RWPE2 (cell line): ENCODE results near the gene NEDD4L.

Experiments used
- ATAC-seq: fragments of 200-7000 bp; cut with Tn5 transposase; 3 replicates; pipeline ENCODE4 v1.9.1; 2021; ENCODE audit warnings: low read depth
- DNase-seq: peaks from one replicate; pipeline ENCODE4 v3.0.0-alpha.2; 2020; ENCODE audit warnings: low spot score
- H3K27ac ChIP-seq: fragments of 450-650 bp; 2 replicates; pipeline ENCODE4 v1.5.1; 2017; ENCODE audit warnings: mild to moderate bottlenecking; ENCODE audit not compliant: poor library complexity, severe bottlenecking
- H3K27me3 ChIP-seq: fragments of 250-450 bp; sonication (Bioruptor Pico); 2 replicates; pipeline ENCODE4 v1.5.1; 2021; ENCODE audit warnings: mild to moderate bottlenecking, moderate library complexity; ENCODE audit not compliant: insufficient read depth, poor library complexity, severe bottlenecking
- H3K36me3 ChIP-seq: fragments of 250-450 bp; sonication (Bioruptor Pico); 2 replicates; pipeline ENCODE4 v1.5.1; 2020; ENCODE audit warnings: low read depth, mild to moderate bottlenecking, moderate library complexity
- H3K4me1 ChIP-seq: fragments of 250-450 bp; sonication (Bioruptor Pico); 2 replicates; pipeline ENCODE4 v1.5.1; 2021; ENCODE audit warnings: mild to moderate bottlenecking, moderate library complexity; ENCODE audit not compliant: insufficient read depth, poor library complexity, severe bottlenecking
- H3K4me3 ChIP-seq: fragments of 250-450 bp; sonication (Bioruptor Pico); 2 replicates; pipeline ENCODE4 v1.5.1; 2021; ENCODE audit warnings: mild to moderate bottlenecking, moderate library complexity; ENCODE audit not compliant: severe bottlenecking
- H3K9me3 ChIP-seq: fragments of 250-450 bp; sonication (Bioruptor Pico); 2 replicates; pipeline ENCODE4 v1.5.1; 2021; ENCODE audit warnings: mild to moderate bottlenecking, moderate library complexity; ENCODE audit not compliant: severe bottlenecking
- CTCF ChIP-seq: fragments of 450-650 bp; IDR thresholded peaks from one replicate; pipeline ENCODE4 v1.5.1; 2017; ENCODE audit warnings: mild to moderate bottlenecking, moderate library complexity; ENCODE audit not compliant: poor library complexity, severe bottlenecking

NEDD4L gene

GRCh38 chr18:58118536-58118935, 74.5 kb downstream of the NEDD4L start:
- no peak for DNase-seq
- TF ChIP-seq CTCF = no peak
- H3K9me3 ChIP-seq = no peaks in the 10 kb centered on the region

GRCh38 chr18:58119819-58120218, 75.8 kb downstream of the NEDD4L start:
- ATAC-seq (no peak), DNase-seq (no peak)
- no peaks in the 10 kb centered on the region for H3K36me3 ChIP-seq

More at GRCh38 chr18:58118536-58118935, 74.5 kb downstream of the NEDD4L start:
- Histone ChIP-seq H3K4me1 (peaks cover 8% of the 10 kb centered on the region), H3K4me3 (no peak overlapping the region), H3K36me3 (no peaks in the 10 kb centered on the region), H3K27me3 (no peaks in the 10 kb centered on the region), H3K27ac (no peak overlapping the region)
- ATAC-seq = no peak

GRCh38 chr18:58124475-58124874, 80.4 kb downstream of the NEDD4L start:
- H3K4me1 ChIP-seq = peaks cover 3% of the 10 kb centered on the region
- no peaks in the 10 kb centered on the region for H3K27me3 ChIP-seq
- no peaks in the 10 kb centered on the region for H3K9me3 ChIP-seq
- no peak overlapping the region for H3K4me3 ChIP-seq
- no peaks in the 10 kb centered on the region for H3K36me3 ChIP-seq
- H3K27ac ChIP-seq = no peak overlapping the region
- no peak for DNase-seq
- no peak for ATAC-seq
- no peak for TF ChIP-seq CTCF

More at GRCh38 chr18:58119819-58120218, 75.8 kb downstream of the NEDD4L start:
- peaks cover 8% of the 10 kb centered on the region for H3K4me1 ChIP-seq
- no peak overlapping the region for H3K27ac ChIP-seq
- H3K4me3 ChIP-seq = no peak overlapping the region
- H3K27me3 ChIP-seq = no peaks in the 10 kb centered on the region
- H3K9me3 ChIP-seq = no peaks in the 10 kb centered on the region
- TF ChIP-seq CTCF = no peak

- Histone ChIP-seq H3K4me1 (peaks cover 3% of the 10 kb centered on the region), H3K4me3 (no peak overlapping the region), H3K27me3 (no peaks in the 10 kb centered on the region), H3K9me3 (no peaks in the 10 kb centered on the region), H3K27ac (no peak overlapping the region), H3K36me3 (no peaks in the 10 kb centered on the region)
- ATAC-seq = no peak
- no peak for DNase-seq
- no peak for TF ChIP-seq CTCF
Observed at GRCh38 chr18:58125183-58125582, 81.2 kb downstream of the NEDD4L start.

- DNase-seq (no peak), ATAC-seq (no peak)
- H3K4me1 ChIP-seq = peaks cover 3% of the 10 kb centered on the region
- TF ChIP-seq CTCF = no peak
- no peak overlapping the region for H3K27ac ChIP-seq
- H3K9me3 ChIP-seq = no peaks in the 10 kb centered on the region
- no peak overlapping the region for H3K4me3 ChIP-seq
- H3K36me3 ChIP-seq = no peaks in the 10 kb centered on the region
- no peaks in the 10 kb centered on the region for H3K27me3 ChIP-seq
Observed at GRCh38 chr18:58125756-58126155, 81.7 kb downstream of the NEDD4L start.
